Measurements from ENCODE around the gene NIPBL. TPM values are rescaled to one million over a fixed set of nuclear protein-coding genes. Genes with fewer than 3 reads are reported as not detected.

NIPBL gene
- total RNA-seq, 1 experiment from 2014 or later: 69.5 TPM

DNA sequence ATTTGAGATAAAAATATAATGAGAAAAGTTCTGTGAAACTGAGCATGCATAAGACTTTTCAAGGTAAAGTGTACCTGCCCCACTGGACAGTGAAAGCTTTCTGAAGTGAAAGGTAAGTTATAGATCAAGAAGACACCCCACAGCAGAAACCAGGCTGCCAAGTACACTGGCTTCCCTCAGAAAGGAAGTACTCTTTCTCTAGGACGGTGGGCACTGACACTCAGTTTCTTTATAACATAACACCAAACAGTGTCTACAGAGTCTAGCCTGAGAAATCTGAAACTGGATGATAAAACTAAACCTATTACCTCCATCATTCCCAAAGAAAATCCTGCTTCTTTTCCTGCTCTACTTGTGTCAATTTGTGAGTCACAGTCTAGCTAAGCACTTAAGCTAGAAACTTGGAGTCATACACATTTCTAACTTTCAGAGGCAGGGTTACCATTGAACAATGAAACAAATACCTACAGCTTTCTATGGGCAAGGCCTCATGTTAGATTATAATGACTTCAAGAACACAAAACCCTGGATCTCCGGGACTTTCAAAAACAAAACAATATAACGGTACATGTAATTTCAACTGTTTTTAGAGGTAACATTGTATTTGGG lies 235.9 kb downstream of the NIPBL start:
- BruUV-seq (replicated peaks): no TSS peak
- POLR2A ChIA-PET (ENCODE audit: low non-redundant PET): no interaction called here
- Histone ChIP-seq H3K4me1 (ENCODE audit: insufficient read depth, low read length, poor library complexity, severe bottlenecking) (no peaks in the 10 kb centered on the region), H3K36me3 (ENCODE audit: insufficient read depth, low read length, poor library complexity, severe bottlenecking) (no peaks in the 10 kb centered on the region), H3K4me3 (ENCODE audit: low read depth, low read length, poor library complexity, severe bottlenecking) (no peak overlapping the region), H3K27ac (ENCODE audit: low read depth, low read length, poor library complexity, severe bottlenecking) (no peak overlapping the region), H3K9me3 (ENCODE audit: low read depth, low read length, poor library complexity, severe bottlenecking) (no peaks in the 10 kb centered on the region), H3K27me3 (replicated peaks; ENCODE audit: insufficient read depth, low read depth, low read length, poor library complexity) (no peaks in the 10 kb centered on the region)
- no peak for TF ChIP-seq EZH2 (IDR thresholded peaks at IDR 0.05; ENCODE audit: borderline replicate concordance, low read depth, low read length, poor library complexity, severe bottlenecking)
- TF ChIP-seq, protein P1, sequence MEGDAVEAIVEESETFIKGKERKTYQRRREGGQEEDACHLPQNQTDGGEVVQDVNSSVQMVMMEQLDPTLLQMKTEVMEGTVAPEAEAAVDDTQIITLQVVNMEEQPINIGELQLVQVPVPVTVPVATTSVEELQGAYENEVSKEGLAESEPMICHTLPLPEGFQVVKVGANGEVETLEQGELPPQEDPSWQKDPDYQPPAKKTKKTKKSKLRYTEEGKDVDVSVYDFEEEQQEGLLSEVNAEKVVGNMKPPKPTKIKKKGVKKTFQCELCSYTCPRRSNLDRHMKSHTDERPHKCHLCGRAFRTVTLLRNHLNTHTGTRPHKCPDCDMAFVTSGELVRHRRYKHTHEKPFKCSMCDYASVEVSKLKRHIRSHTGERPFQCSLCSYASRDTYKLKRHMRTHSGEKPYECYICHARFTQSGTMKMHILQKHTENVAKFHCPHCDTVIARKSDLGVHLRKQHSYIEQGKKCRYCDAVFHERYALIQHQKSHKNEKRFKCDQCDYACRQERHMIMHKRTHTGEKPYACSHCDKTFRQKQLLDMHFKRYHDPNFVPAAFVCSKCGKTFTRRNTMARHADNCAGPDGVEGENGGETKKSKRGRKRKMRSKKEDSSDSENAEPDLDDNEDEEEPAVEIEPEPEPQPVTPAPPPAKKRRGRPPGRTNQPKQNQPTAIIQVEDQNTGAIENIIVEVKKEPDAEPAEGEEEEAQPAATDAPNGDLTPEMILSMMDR (conservative IDR thresholded peaks at IDR 0.05; ENCODE audit: low read depth, low read length): no peak
- CTCF ChIA-PET: no interaction called here
- no peak for DNase-seq (ENCODE audit: low spot score)
- intact Hi-C loops (cut with micrococcal nuclease; ENCODE audit: unreplicated experiment): no loop called here
